Measurements from ENCODE around the gene AICDA. TPM values are rescaled to one million over a fixed set of nuclear protein-coding genes. Genes with fewer than 3 reads are reported as not detected.

AICDA gene
- total RNA-seq, 1 experiment from 2014 or later = 0.22 TPM

- no peak overlapping the region for H4K91ac ChIP-seq (ENCODE audit: insufficient read length, low read depth, low read length)
- H3K27me3 ChIP-seq (ENCODE audit: insufficient read depth, low read length) = no peaks in the 10 kb centered on the region
- H3K18ac ChIP-seq (ENCODE audit: insufficient read length, low read depth, low read length) = no peak overlapping the region
- H3K23me2 ChIP-seq (ENCODE audit: insufficient read length, low read depth, low read length, poor library complexity, severe bottlenecking) = no peaks in the 10 kb centered on the region
- no peak overlapping the region for H3K14ac ChIP-seq (ENCODE audit: insufficient read depth, low read length)
- H3K79me2 ChIP-seq (ENCODE audit: insufficient read depth, low read length) = no peaks in the 10 kb centered on the region
- Mint-ChIP-seq H3K36me3 (ENCODE audit: insufficient read depth in 1 of 3, low read depth in 3 of 3) (peaks cover 0 to 2% (median 0%) of the 10 kb centered on the region in 3 experiments; a peak in 1 of 7 replicates), H3K27ac (no peak overlapping the region), H3K4me1 (peaks cover 7 to 9% of the 10 kb centered on the region in 2 experiments), H3K27me3 (ENCODE audit: low read depth) (no peaks in the 10 kb centered on the region; the same call in none of the 2 replicates), H3K9me3 (no peaks in the 10 kb centered on the region), H3K4me3 (no peak overlapping the region)
- H3K23ac ChIP-seq (ENCODE audit: insufficient read length, low read depth, low read length) = no peak overlapping the region
- H3K9ac ChIP-seq (ENCODE audit: extremely low read depth, insufficient read length, low read length) = no peak overlapping the region
- TF ChIP-seq CTCF (conservative IDR thresholded peaks at IDR 0.05) = no peak
- no peak for DNase-seq
- no peak overlapping the region for H2AFZ ChIP-seq (ENCODE audit: low read length)
- no CpG with 5 or more reads among the region's 7 CpGs for WGBS (ENCODE audit: extremely low coverage, insufficient read length, low lambda C conversion rate)
- no peak overlapping the region for H2BK120ac ChIP-seq (ENCODE audit: low read depth, low read length, poor library complexity, severe bottlenecking)
- H4K20me1 ChIP-seq (ENCODE audit: control insufficient read depth, insufficient read depth, insufficient read length) = no peaks in the 10 kb centered on the region
- no peak overlapping the region for H2BK20ac ChIP-seq (ENCODE audit: low read depth, low read length, poor library complexity, severe bottlenecking)
- no peak overlapping the region for H2BK15ac ChIP-seq (ENCODE audit: low read depth, low read length)
- H3K79me1 ChIP-seq (ENCODE audit: insufficient read depth, low read depth, low read length, poor library complexity, severe bottlenecking) = no peaks in the 10 kb centered on the region
- no peaks in the 10 kb centered on the region for H3K4me1 ChIP-seq (ENCODE audit: insufficient read depth, low read length)
- no peak overlapping the region for H3K56ac ChIP-seq (ENCODE audit: insufficient read length, low read depth, low read length)
- no peak overlapping the region for H3K4ac ChIP-seq (ENCODE audit: low read depth, low read length)
- H3K27ac ChIP-seq (ENCODE audit: insufficient read length, low read depth, low read length) = no peak overlapping the region
- no peak overlapping the region for H2BK12ac ChIP-seq (ENCODE audit: insufficient read length, low read depth, low read length)
- H2AK5ac ChIP-seq (ENCODE audit: insufficient read length, low read length) = no peak overlapping the region
- no peaks in the 10 kb centered on the region for H3K9me3 ChIP-seq (ENCODE audit: control insufficient read depth, low read depth, low read length)
- H4K5ac ChIP-seq (ENCODE audit: insufficient read length, low read depth, low read length) = no peak overlapping the region
- H4K8ac ChIP-seq (replicated peaks; ENCODE audit: insufficient read length, low read depth, low read length) = no peak overlapping the region
- no peak overlapping the region for H3T11ph ChIP-seq (ENCODE audit: low read length)
- H2BK5ac ChIP-seq (ENCODE audit: insufficient read length, low read length) = no peak overlapping the region
- H3K4me2 ChIP-seq (ENCODE audit: insufficient read depth, insufficient read length, low read length) = no peak overlapping the region
Observed at GRCh38 chr12:8589679-8590078, 23.0 kb downstream of the AICDA start.

Measured in H9 (cell line).